ENCODE results near the gene ACKR4. TPM values are rescaled to one million over a fixed set of nuclear protein-coding genes. Genes with fewer than 3 reads are reported as not detected.

ACKR4 gene
- polyA plus RNA-seq, 1 of the 3 experiments (the other 2 are of a cell fraction) = 0.10 TPM

DNA sequence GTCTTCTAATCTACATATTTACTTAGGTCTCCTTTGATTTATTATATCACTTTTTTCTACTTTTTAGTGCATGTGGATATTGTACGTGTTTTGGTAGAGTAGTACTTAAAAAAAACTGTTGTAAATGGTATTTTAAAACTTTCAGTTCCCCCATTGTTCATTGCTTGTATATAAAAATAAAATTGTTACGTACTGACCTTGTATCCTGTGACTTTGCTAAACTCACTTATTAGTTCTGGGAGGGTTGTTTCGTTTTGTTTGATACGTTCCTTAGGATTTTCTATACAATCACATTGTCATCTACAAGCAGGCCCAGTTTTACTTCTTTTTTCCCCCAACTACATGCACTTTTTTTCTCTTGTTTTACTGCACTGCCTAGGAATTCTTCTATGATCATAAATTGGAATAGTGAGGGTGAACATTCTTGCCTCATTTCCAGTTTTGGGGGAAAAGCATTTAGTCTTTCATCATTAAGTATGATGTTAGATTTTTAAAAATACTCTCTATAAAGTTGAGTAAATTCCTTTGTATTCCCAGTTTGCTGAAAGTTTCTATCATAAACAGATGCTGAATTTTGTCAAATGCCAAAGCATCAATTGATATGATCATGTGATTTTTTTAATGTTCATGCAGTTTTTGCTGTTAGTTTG lies 33.5 kb upstream of the ACKR4 start:
- Histone ChIP-seq H3K9me3 (no peaks in the 10 kb centered on the region), H3K4me1 (ENCODE audit: control insufficient read depth in 1 of 2, insufficient read depth in 2 of 2, low read depth in 1 of 2, low read length in 1 of 2) (no peaks in the 10 kb centered on the region), H3K4me3 (ENCODE audit: low read depth in 2 of 2, low read length in 1 of 2) (no peak overlapping the region), H3K9me2 (no peaks in the 10 kb centered on the region), H3K4me2 (no peak overlapping the region), H3F3A (replicated peaks; ENCODE audit: insufficient read depth) (no peaks in the 10 kb centered on the region), H4K20me1 (ENCODE audit: insufficient read depth) (no peaks in the 10 kb centered on the region), H3K36me3 (replicated peaks in 1 of 2; ENCODE audit: control insufficient read depth in 1 of 2, insufficient read depth in 2 of 2, low read length in 1 of 2) (peaks cover 7 to 10% of the 10 kb centered on the region in 2 experiments), H3K79me2 (ENCODE audit: insufficient read depth) (no peaks in the 10 kb centered on the region), H3K27me3 (ENCODE audit: insufficient read depth) (no peaks in the 10 kb centered on the region), H3K9ac (no peak overlapping the region), H2AFZ (ENCODE audit: low read depth) (no peak overlapping the region), H3K27ac (ENCODE audit: low read depth in 2 of 2, low read length in 1 of 2) (no peak overlapping the region)
- ChIA-PET CTCF (no interaction called here), POLR2A (no interaction called here)
- no peak for TF ChIP-seq CHD2 (IDR thresholded peaks at IDR 0.05; ENCODE audit: low read length, partially characterized antibody)
- TF ChIP-seq, protein P1, sequence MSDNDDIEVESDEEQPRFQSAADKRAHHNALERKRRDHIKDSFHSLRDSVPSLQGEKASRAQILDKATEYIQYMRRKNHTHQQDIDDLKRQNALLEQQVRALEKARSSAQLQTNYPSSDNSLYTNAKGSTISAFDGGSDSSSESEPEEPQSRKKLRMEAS (IDR thresholded peaks at IDR 0.05; ENCODE audit: low read depth) = no peak
- no peak for TF ChIP-seq SIN3A (IDR thresholded peaks at IDR 0.05; ENCODE audit: borderline replicate concordance, low read depth, low read length)
- TF ChIP-seq, protein P2, sequence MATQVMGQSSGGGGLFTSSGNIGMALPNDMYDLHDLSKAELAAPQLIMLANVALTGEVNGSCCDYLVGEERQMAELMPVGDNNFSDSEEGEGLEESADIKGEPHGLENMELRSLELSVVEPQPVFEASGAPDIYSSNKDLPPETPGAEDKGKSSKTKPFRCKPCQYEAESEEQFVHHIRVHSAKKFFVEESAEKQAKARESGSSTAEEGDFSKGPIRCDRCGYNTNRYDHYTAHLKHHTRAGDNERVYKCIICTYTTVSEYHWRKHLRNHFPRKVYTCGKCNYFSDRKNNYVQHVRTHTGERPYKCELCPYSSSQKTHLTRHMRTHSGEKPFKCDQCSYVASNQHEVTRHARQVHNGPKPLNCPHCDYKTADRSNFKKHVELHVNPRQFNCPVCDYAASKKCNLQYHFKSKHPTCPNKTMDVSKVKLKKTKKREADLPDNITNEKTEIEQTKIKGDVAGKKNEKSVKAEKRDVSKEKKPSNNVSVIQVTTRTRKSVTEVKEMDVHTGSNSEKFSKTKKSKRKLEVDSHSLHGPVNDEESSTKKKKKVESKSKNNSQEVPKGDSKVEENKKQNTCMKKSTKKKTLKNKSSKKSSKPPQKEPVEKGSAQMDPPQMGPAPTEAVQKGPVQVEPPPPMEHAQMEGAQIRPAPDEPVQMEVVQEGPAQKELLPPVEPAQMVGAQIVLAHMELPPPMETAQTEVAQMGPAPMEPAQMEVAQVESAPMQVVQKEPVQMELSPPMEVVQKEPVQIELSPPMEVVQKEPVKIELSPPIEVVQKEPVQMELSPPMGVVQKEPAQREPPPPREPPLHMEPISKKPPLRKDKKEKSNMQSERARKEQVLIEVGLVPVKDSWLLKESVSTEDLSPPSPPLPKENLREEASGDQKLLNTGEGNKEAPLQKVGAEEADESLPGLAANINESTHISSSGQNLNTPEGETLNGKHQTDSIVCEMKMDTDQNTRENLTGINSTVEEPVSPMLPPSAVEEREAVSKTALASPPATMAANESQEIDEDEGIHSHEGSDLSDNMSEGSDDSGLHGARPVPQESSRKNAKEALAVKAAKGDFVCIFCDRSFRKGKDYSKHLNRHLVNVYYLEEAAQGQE (IDR thresholded peaks at IDR 0.05; ENCODE audit: low read depth, low read length) = no peak
- no peak for TF ChIP-seq NFIC (IDR thresholded peaks at IDR 0.05; ENCODE audit: borderline replicate concordance)
- TF ChIP-seq, protein P3, sequence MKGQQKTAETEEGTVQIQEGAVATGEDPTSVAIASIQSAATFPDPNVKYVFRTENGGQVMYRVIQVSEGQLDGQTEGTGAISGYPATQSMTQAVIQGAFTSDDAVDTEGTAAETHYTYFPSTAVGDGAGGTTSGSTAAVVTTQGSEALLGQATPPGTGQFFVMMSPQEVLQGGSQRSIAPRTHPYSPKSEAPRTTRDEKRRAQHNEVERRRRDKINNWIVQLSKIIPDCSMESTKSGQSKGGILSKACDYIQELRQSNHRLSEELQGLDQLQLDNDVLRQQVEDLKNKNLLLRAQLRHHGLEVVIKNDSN (IDR thresholded peaks at IDR 0.05; ENCODE audit: borderline replicate concordance, low read depth) = no peak
- no peak for TF ChIP-seq FOXM1 (IDR thresholded peaks at IDR 0.05; ENCODE audit: low read depth)
- no peak for TF ChIP-seq USF2 (IDR thresholded peaks at IDR 0.05; ENCODE audit: borderline replicate concordance, low read depth, low read length)
- TF ChIP-seq EZH2phosphoT487 (IDR thresholded peaks at IDR 0.05; ENCODE audit: borderline replicate concordance, low read depth) = no peak
- no peak for TF ChIP-seq MEF2A (IDR thresholded peaks at IDR 0.05; ENCODE audit: borderline replicate concordance, low read depth)
- TF ChIP-seq, protein P4, sequence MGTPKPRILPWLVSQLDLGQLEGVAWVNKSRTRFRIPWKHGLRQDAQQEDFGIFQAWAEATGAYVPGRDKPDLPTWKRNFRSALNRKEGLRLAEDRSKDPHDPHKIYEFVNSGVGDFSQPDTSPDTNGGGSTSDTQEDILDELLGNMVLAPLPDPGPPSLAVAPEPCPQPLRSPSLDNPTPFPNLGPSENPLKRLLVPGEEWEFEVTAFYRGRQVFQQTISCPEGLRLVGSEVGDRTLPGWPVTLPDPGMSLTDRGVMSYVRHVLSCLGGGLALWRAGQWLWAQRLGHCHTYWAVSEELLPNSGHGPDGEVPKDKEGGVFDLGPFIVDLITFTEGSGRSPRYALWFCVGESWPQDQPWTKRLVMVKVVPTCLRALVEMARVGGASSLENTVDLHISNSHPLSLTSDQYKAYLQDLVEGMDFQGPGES (IDR thresholded peaks at IDR 0.05; ENCODE audit: low read depth, low read length) = no peak
- TF ChIP-seq, protein P5, sequence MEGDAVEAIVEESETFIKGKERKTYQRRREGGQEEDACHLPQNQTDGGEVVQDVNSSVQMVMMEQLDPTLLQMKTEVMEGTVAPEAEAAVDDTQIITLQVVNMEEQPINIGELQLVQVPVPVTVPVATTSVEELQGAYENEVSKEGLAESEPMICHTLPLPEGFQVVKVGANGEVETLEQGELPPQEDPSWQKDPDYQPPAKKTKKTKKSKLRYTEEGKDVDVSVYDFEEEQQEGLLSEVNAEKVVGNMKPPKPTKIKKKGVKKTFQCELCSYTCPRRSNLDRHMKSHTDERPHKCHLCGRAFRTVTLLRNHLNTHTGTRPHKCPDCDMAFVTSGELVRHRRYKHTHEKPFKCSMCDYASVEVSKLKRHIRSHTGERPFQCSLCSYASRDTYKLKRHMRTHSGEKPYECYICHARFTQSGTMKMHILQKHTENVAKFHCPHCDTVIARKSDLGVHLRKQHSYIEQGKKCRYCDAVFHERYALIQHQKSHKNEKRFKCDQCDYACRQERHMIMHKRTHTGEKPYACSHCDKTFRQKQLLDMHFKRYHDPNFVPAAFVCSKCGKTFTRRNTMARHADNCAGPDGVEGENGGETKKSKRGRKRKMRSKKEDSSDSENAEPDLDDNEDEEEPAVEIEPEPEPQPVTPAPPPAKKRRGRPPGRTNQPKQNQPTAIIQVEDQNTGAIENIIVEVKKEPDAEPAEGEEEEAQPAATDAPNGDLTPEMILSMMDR (IDR thresholded peaks at IDR 0.05) = no peak
- no peak for TF ChIP-seq TAF1 (IDR thresholded peaks at IDR 0.05; ENCODE audit: borderline replicate concordance, low read depth, low read length)
- TF ChIP-seq JUND (IDR thresholded peaks at IDR 0.05) = no peak
- WGBS (ENCODE audit: low lambda C conversion rate) = 93% methylated on average over 4 of the region's 4 CpGs
- no peak for DNase-seq
